ENCODE results near the gene ZNF446. TPM values are rescaled to one million over a fixed set of nuclear protein-coding genes. Genes with fewer than 3 reads are reported as not detected.
"Not testable (repeated sequence)": the region's sequence is repeated elsewhere in the genome, so short reads cannot be mapped to it uniquely, and the experiment has no call there.

ZNF446 gene
- polyA plus RNA-seq, 3 donors, result 2.0 to 6.2 (median 2.2) TPM

DNA sequence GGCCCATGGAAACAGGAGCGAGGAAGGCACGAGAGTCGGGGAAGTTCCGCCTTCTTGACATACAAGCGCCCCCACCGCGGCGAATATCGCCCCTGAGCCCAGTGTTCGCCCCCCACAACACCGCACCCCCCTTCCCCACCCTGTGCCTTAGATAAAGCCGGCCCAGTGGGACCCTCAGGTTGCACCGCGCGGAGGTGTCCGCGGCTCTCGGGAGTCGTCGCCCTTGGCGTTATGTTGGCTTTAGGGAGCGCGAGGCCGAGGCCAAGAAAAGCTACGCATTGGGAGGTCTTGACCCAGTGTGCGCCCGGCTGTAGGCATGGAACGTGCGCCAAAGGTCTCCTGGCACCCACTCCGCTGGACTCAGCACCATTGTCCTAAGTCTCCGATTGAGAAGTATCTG is 35.6 kb upstream of the ZNF446 start:
- H3K79me2 ChIP-seq (ENCODE audit: insufficient read depth, low read length), result peaks cover 8% of the 10 kb centered on the region
- H3K9me3 Mint-ChIP-seq, result peaks cover 54 to 78% (median 69%) of the 10 kb centered on the region in 7 donors
- H3K36me3 ChIP-seq (replicated peaks in 1 of 2; ENCODE audit: control insufficient read depth in 1 of 2, insufficient read depth in 2 of 2, low read length in 2 of 2), result peaks cover 11 to 27% of the 10 kb centered on the region in 2 donors
- H4K20me1 ChIP-seq (ENCODE audit: insufficient read depth, low read length), result no peaks in the 10 kb centered on the region
- peak overlapping the region; percentile 59 for H3K9ac ChIP-seq (ENCODE audit: insufficient read depth, low read length, poor library complexity, severe bottlenecking)
- H3K36me3 Mint-ChIP-seq, result peaks cover 32 to 42% of the 10 kb centered on the region in 2 donors
- intact Hi-C loops (cut with micrococcal nuclease), result loop anchor here in 1 of 2 donors (1.0 to 2.0 kb wide), 3 partner anchors 11 to 53 kb away; partner anchors contain the start of genes RPS5 and ZNF324B
- H2AFZ ChIP-seq (ENCODE audit: insufficient read depth, low read depth, low read length, poor library complexity, severe bottlenecking), result peak overlapping the region; percentile 94
- H3K4me3 ChIP-seq (replicated peaks in 1 of 3; ENCODE audit: low read depth in 2 of 3, low read length in 3 of 3), result peak overlapping the region; percentile 27 to 81 (median 79)
- H3K4me2 ChIP-seq (replicated peaks; ENCODE audit: extremely low read depth, low read length, poor library complexity, severe bottlenecking), result peak overlapping the region; percentile 76
- TF ChIP-seq, protein P1, sequence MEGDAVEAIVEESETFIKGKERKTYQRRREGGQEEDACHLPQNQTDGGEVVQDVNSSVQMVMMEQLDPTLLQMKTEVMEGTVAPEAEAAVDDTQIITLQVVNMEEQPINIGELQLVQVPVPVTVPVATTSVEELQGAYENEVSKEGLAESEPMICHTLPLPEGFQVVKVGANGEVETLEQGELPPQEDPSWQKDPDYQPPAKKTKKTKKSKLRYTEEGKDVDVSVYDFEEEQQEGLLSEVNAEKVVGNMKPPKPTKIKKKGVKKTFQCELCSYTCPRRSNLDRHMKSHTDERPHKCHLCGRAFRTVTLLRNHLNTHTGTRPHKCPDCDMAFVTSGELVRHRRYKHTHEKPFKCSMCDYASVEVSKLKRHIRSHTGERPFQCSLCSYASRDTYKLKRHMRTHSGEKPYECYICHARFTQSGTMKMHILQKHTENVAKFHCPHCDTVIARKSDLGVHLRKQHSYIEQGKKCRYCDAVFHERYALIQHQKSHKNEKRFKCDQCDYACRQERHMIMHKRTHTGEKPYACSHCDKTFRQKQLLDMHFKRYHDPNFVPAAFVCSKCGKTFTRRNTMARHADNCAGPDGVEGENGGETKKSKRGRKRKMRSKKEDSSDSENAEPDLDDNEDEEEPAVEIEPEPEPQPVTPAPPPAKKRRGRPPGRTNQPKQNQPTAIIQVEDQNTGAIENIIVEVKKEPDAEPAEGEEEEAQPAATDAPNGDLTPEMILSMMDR (IDR thresholded peaks at IDR 0.05), result no peak
- H3K4me1 ChIP-seq (ENCODE audit: control insufficient read depth in 1 of 2, insufficient read depth in 2 of 2, low read length in 2 of 2), result peaks cover 16% of the 10 kb centered on the region in 2 donors
- peaks cover 16% of the 10 kb centered on the region for H3K4me1 Mint-ChIP-seq
- peaks cover 41 to 65% of the 10 kb centered on the region in 2 donors for H3K9me3 ChIP-seq (replicated peaks in 1 of 2; ENCODE audit: control insufficient read depth in 1 of 2, insufficient read depth in 1 of 2, low read length in 2 of 2)
- peak overlapping the region; percentile 86 to 93 for H3K4me3 Mint-ChIP-seq
- H3K27ac ChIP-seq (ENCODE audit: low read depth in 1 of 2, low read length in 2 of 2), result peak overlapping the region; percentile 81 to 93
- H3K27me3 ChIP-seq (ENCODE audit: control insufficient read depth in 2 of 2, insufficient read depth in 2 of 2, low read length in 2 of 2), result peaks cover 0 to 3% of the 10 kb centered on the region in 2 donors
- peaks cover 3 to 15% (median 14%) of the 10 kb centered on the region in 3 donors for H3K27me3 Mint-ChIP-seq (ENCODE audit: low read depth in 3 of 3)
- DNase-seq, result no peak
- 13% methylated on average over 31 of the region's 31 CpGs for WGBS (ENCODE audit: insufficient coverage)
- H3K27ac Mint-ChIP-seq, result peak overlapping the region; percentile 93 to 98 (median 95)

- H3K4me2 ChIP-seq (replicated peaks; ENCODE audit: extremely low read depth, low read length, poor library complexity, severe bottlenecking); H3K9ac ChIP-seq (ENCODE audit: insufficient read depth, low read length, poor library complexity, severe bottlenecking); H3K4me3 ChIP-seq (replicated peaks in 1 of 3; ENCODE audit: low read depth in 2 of 3, low read length in 3 of 3); H3K27me3 ChIP-seq (ENCODE audit: control insufficient read depth in 2 of 2, insufficient read depth in 2 of 2, low read length in 2 of 2); DNase-seq; H3K27ac ChIP-seq (ENCODE audit: low read depth in 1 of 2, low read length in 2 of 2); H4K20me1 ChIP-seq (ENCODE audit: insufficient read depth, low read length); H3K4me3 Mint-ChIP-seq; H2AFZ ChIP-seq (ENCODE audit: insufficient read depth, low read depth, low read length, poor library complexity, severe bottlenecking); intact Hi-C loops (cut with micrococcal nuclease); H3K27ac Mint-ChIP-seq; H3K36me3 ChIP-seq (replicated peaks in 1 of 2; ENCODE audit: control insufficient read depth in 1 of 2, insufficient read depth in 2 of 2, low read length in 2 of 2); H3K79me2 ChIP-seq (ENCODE audit: insufficient read depth, low read length): not testable (repeated sequence)
- Mint-ChIP-seq H3K9me3 (peaks cover 41 to 69% (median 62%) of the 10 kb centered on the region in 7 donors), H3K36me3 (peaks cover 12 to 18% of the 10 kb centered on the region in 2 donors), H3K27me3 (ENCODE audit: low read depth in 3 of 3) (peaks cover 12 to 25% (median 13%) of the 10 kb centered on the region in 3 donors), H3K4me1 (peaks cover 16% of the 10 kb centered on the region)
- peaks cover 16% of the 10 kb centered on the region in 2 donors for H3K4me1 ChIP-seq (ENCODE audit: control insufficient read depth in 1 of 2, insufficient read depth in 2 of 2, low read length in 2 of 2)
- peaks cover 27 to 46% of the 10 kb centered on the region in 2 donors for H3K9me3 ChIP-seq (replicated peaks in 1 of 2; ENCODE audit: control insufficient read depth in 1 of 2, insufficient read depth in 1 of 2, low read length in 2 of 2)
- 86% methylated on average over 7 of the region's 7 CpGs for WGBS (ENCODE audit: insufficient coverage)
Observed at GRCh38 chr19:58442986-58443385, 33.2 kb upstream of the ZNF446 start.

DNA sequence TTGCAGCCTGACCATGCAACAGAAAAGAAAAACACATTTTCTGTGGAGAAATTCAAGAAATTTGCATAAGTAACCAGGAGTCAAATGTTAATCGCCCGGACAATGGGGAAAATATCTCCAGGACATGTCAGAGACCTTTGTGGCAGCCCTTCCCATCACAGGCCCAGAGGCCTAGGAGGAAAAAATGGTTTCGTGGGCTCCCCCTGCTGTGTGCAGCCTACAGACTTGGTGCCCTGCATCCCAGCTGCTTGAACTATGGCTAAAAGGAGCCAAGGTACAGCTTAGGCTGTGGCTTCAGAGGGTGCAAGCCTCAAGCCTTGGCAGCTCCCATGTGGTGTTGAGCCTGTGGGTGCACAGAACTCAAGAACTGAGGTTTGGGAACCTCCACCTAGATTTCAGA is 27.3 kb upstream of the ZNF446 start:
- H3K9ac ChIP-seq (ENCODE audit: insufficient read depth, low read length, poor library complexity, severe bottlenecking); H3K4me3 Mint-ChIP-seq; H3K27me3 ChIP-seq (ENCODE audit: control insufficient read depth in 2 of 2, insufficient read depth in 2 of 2, low read length in 2 of 2); H2AFZ ChIP-seq (ENCODE audit: insufficient read depth, low read depth, low read length, poor library complexity, severe bottlenecking); H3K36me3 ChIP-seq (replicated peaks in 1 of 2; ENCODE audit: control insufficient read depth in 1 of 2, insufficient read depth in 2 of 2, low read length in 2 of 2); H3K4me2 ChIP-seq (replicated peaks; ENCODE audit: extremely low read depth, low read length, poor library complexity, severe bottlenecking); H3K27ac ChIP-seq (ENCODE audit: low read depth in 1 of 2, low read length in 2 of 2); DNase-seq; H3K4me3 ChIP-seq (replicated peaks in 1 of 3; ENCODE audit: low read depth in 2 of 3, low read length in 3 of 3); intact Hi-C loops (cut with micrococcal nuclease); H3K79me2 ChIP-seq (ENCODE audit: insufficient read depth, low read length); H4K20me1 ChIP-seq (ENCODE audit: insufficient read depth, low read length); H3K27ac Mint-ChIP-seq; H3K36me3 Mint-ChIP-seq: not testable (repeated sequence)
- Mint-ChIP-seq H3K9me3 (peaks cover 16 to 39% (median 35%) of the 10 kb centered on the region in 7 donors), H3K27me3 (ENCODE audit: low read depth in 3 of 3) (peaks cover 7 to 19% (median 18%) of the 10 kb centered on the region in 3 donors), H3K4me1 (peaks cover 16% of the 10 kb centered on the region)
- WGBS (ENCODE audit: insufficient coverage), result 86% methylated on average over 3 of the region's 3 CpGs
- Histone ChIP-seq H3K9me3 (replicated peaks in 1 of 2; ENCODE audit: control insufficient read depth in 1 of 2, insufficient read depth in 1 of 2, low read length in 2 of 2) (peaks cover 20 to 24% of the 10 kb centered on the region in 2 donors), H3K4me1 (ENCODE audit: control insufficient read depth in 1 of 2, insufficient read depth in 2 of 2, low read length in 2 of 2) (peaks cover 11 to 15% of the 10 kb centered on the region in 2 donors)

GRCh38 chr19:58449980-58450379 is 26.2 kb upstream of the ZNF446 start:
- peaks cover 11 to 15% of the 10 kb centered on the region in 2 donors for H3K4me1 ChIP-seq (ENCODE audit: control insufficient read depth in 1 of 2, insufficient read depth in 2 of 2, low read length in 2 of 2)
- H3K27ac Mint-ChIP-seq; H3K27ac ChIP-seq (ENCODE audit: low read depth in 1 of 2, low read length in 2 of 2); H3K9ac ChIP-seq (ENCODE audit: insufficient read depth, low read length, poor library complexity, severe bottlenecking); H2AFZ ChIP-seq (ENCODE audit: insufficient read depth, low read depth, low read length, poor library complexity, severe bottlenecking); H3K79me2 ChIP-seq (ENCODE audit: insufficient read depth, low read length); H3K4me3 ChIP-seq (replicated peaks in 1 of 3; ENCODE audit: low read depth in 2 of 3, low read length in 3 of 3); H3K27me3 ChIP-seq (ENCODE audit: control insufficient read depth in 2 of 2, insufficient read depth in 2 of 2, low read length in 2 of 2); intact Hi-C loops (cut with micrococcal nuclease); H3K4me2 ChIP-seq (replicated peaks; ENCODE audit: extremely low read depth, low read length, poor library complexity, severe bottlenecking); H4K20me1 ChIP-seq (ENCODE audit: insufficient read depth, low read length): not testable (repeated sequence)
- Mint-ChIP-seq H3K27me3 (ENCODE audit: low read depth in 3 of 3) (peaks cover 3 to 16% (median 13%) of the 10 kb centered on the region in 3 donors), H3K36me3 (peaks cover 10 to 14% of the 10 kb centered on the region in 2 donors), H3K9me3 (peaks cover 16 to 39% (median 34%) of the 10 kb centered on the region in 7 donors), H3K4me1 (peaks cover 16% of the 10 kb centered on the region), H3K4me3 (peak overlapping the region in 1 of 2 donors; percentile 47)
- peaks cover 5 to 15% of the 10 kb centered on the region in 2 donors for H3K36me3 ChIP-seq (replicated peaks in 1 of 2; ENCODE audit: control insufficient read depth in 1 of 2, insufficient read depth in 2 of 2, low read length in 2 of 2)
- whole genome bisulfite sequencing (ENCODE audit: insufficient coverage), result 73% methylated on average over 2 of the region's 5 CpGs
- H3K9me3 ChIP-seq (replicated peaks in 1 of 2; ENCODE audit: control insufficient read depth in 1 of 2, insufficient read depth in 1 of 2, low read length in 2 of 2), result peaks cover 20 to 24% of the 10 kb centered on the region in 2 donors
- DNase-seq, result peak in 2 of 3 donors; percentile 15 to 43

All from CD14-positive monocyte (primary cell).